Stomach (tissue), 4 donors: ENCODE results near the gene DNER.

Source experiments
- CTCF ChIP-seq, 7 experiments: fragments of 450-650 bp in 4 of 7; fragments of 200-600 bp in 3 of 7; sonication (generic) in 3 of 7; IDR thresholded peaks; one replicate each; pipeline ENCODE4 v1.5.1; 2016 to 2019; ENCODE audit warnings: antibody characterized with exemption in 7 of 7, control low read depth in 2 of 7, mild to moderate bottlenecking in 1 of 7
- POLR2A ChIP-seq, 4 donors: fragments of 450-650 bp; IDR thresholded peaks; one replicate each; pipeline ENCODE4 v1.6.1; 2016; ENCODE audit warnings: antibody characterized with exemption in 4 of 4, control low read depth in 2 of 4, mild to moderate bottlenecking in 1 of 4, moderate library complexity in 1 of 4

- TF ChIP-seq POLR2A (IDR thresholded peaks at IDR 0.05), result no peak
- no peak for TF ChIP-seq CTCF (IDR thresholded peaks at IDR 0.05)
These were observed 40.7 kb downstream of the DNER start for GRCh38 chr2:229673676-229674075.
